Duodenal mucosa (tissue), 2 donors: ENCODE data around the gene TSPAN9.

Source experiments
- H3K27ac ChIP-seq: one replicate; pipeline ENCODE4 v1.7.0; 2013; ENCODE audit warnings: low read depth, low read length
- H3K27me3 ChIP-seq, 2 donors: one replicate each; pipeline ENCODE4 v1.7.0; 2013; ENCODE audit warnings: low read length in 2 of 2, control low read depth in 1 of 2; ENCODE audit not compliant: insufficient read depth in 2 of 2, control insufficient read depth in 1 of 2
- H3K36me3 ChIP-seq, 2 donors: one replicate each; pipeline ENCODE4 v1.7.0; 2013; ENCODE audit warnings: low read length in 2 of 2, control low read depth in 1 of 2; ENCODE audit not compliant: insufficient read depth in 2 of 2, control insufficient read depth in 1 of 2
- H3K4me1 ChIP-seq, 2 donors: one replicate each; pipeline ENCODE4 v1.7.0; 2013; ENCODE audit warnings: low read length in 2 of 2, control low read depth in 1 of 2; ENCODE audit not compliant: insufficient read depth in 2 of 2, control insufficient read depth in 1 of 2
- H3K4me3 ChIP-seq, 2 donors: one replicate each; pipeline ENCODE4 v1.7.0; 2013; ENCODE audit warnings: low read length in 2 of 2, low read depth in 1 of 2
- H3K9ac ChIP-seq, 2 donors: one replicate each; pipeline ENCODE4 v1.7.0; 2013; ENCODE audit warnings: low read length in 2 of 2, low read depth in 1 of 2
- H3K9me3 ChIP-seq, 2 donors: one replicate each; pipeline ENCODE4 v1.7.0; 2013; ENCODE audit warnings: low read length in 2 of 2, control low read depth in 1 of 2; ENCODE audit not compliant: control insufficient read depth in 1 of 2

Gene TSPAN9

GRCh38 chr12:3231399-3231876 is 154.3 kb downstream of the TSPAN9 start:
- no peaks in the 10 kb centered on the region for H3K4me1 ChIP-seq
- no peak overlapping the region for H3K27ac ChIP-seq
- H3K9me3 ChIP-seq = no peaks in the 10 kb centered on the region
- no peaks in the 10 kb centered on the region for H3K36me3 ChIP-seq
- no peaks in the 10 kb centered on the region for H3K27me3 ChIP-seq
- H3K4me3 ChIP-seq = no peak overlapping the region
- H3K9ac ChIP-seq = no peak overlapping the region

DNA sequence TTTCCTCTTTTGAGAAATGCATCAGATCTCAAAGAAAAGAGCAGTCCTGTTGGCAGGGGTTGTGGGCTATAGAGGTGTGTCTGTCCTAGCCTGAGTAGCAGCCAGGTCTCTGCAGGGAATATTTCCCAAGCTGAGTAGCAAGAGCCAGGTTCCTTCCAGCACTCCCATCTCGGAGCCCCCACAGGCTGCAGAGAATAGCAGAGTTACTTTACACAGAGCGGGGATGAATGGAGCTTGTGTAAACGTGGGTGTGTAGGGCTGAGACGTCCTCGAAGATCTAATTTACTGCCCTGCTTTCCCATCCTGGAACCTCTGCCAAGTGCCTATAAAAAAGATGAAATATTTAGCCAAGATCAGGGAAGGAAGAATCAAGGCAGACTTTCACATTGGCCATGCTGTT is 156.6 kb downstream of the TSPAN9 start:
- Histone ChIP-seq H3K4me3 (no peak overlapping the region), H3K9me3 (no peaks in the 10 kb centered on the region), H3K36me3 (no peaks in the 10 kb centered on the region), H3K27me3 (no peaks in the 10 kb centered on the region), H3K4me1 (no peaks in the 10 kb centered on the region), H3K27ac (no peak overlapping the region), H3K9ac (no peak overlapping the region)

DNA sequence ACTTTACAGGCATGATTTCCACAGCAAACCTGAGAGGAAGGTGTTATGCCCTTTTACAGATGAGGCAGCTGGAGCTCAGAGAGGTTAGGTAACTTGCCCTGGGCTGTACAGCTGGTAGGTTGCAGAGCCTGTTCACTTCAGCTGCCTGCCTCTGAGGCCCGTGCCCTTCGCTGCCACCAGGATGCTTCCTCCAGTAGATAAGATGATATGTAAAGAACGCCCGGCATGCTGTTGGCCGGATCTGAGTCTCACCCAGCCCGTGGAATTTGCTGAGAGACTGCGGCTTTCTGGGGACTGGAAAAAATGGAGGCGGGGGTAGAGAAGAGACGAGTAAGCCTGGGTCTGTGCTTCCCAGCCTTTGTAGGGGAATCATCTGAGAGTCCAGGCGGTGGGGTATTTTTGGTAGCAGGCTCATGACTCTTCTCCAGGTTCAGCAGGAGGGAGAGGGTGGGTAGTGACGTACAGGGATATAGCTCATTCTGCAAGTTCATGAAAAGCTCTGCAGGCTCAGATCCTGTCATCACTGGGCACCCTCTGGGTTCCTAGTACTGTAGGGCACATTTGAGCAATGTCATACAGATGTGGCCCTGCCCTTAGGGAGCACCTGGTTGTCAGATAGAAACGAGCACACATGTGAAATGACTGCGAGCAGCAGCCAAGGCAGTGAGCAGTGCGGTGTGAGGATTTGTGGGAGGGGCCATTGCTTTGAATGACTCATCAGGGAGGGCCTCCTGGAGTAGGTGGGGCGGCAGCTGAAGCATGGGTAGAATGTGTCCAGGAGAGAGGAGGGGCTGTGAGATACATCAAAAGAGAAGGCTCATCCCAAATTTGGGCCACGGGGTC is 159.4 kb downstream of the TSPAN9 start:
- Histone ChIP-seq H3K4me3 (no peak overlapping the region), H3K27me3 (no peaks in the 10 kb centered on the region), H3K4me1 (peaks cover 0 to 2% of the 10 kb centered on the region in 2 donors), H3K9me3 (no peaks in the 10 kb centered on the region), H3K36me3 (no peaks in the 10 kb centered on the region), H3K9ac (no peak overlapping the region), H3K27ac (no peak overlapping the region)

- H3K36me3 ChIP-seq = no peaks in the 10 kb centered on the region
- H3K9ac ChIP-seq = no peak overlapping the region
- peaks cover 0 to 7% of the 10 kb centered on the region in 2 donors for H3K4me1 ChIP-seq
- H3K4me3 ChIP-seq = no peak overlapping the region
- no peak overlapping the region for H3K27ac ChIP-seq
- no peaks in the 10 kb centered on the region for H3K27me3 ChIP-seq
- H3K9me3 ChIP-seq = no peaks in the 10 kb centered on the region
Measured at GRCh38 chr12:3238196-3238595, 161.0 kb downstream of the TSPAN9 start.

DNA sequence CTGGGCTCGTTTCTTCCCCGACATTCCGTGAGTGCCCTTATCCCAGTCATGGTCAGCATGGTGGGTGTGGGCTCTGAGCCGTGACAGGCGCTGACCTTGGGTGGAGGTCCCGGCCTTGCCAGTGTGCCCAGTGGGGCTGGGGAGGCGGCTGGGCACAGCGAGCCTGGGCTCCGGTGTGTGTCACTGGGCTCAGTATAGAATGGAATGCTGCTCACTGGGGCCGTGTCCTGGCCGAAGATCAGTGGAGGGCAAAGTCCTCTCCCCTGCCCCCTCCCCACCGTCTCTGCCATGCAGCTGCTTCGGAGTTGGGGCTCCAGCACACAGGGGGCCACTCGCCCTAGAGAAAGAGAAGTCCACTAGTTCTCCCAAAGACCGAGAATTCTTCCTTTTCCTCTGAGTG is 164.4 kb downstream of the TSPAN9 start:
- H3K9me3 ChIP-seq = no peaks in the 10 kb centered on the region
- no peak overlapping the region for H3K27ac ChIP-seq

DNA sequence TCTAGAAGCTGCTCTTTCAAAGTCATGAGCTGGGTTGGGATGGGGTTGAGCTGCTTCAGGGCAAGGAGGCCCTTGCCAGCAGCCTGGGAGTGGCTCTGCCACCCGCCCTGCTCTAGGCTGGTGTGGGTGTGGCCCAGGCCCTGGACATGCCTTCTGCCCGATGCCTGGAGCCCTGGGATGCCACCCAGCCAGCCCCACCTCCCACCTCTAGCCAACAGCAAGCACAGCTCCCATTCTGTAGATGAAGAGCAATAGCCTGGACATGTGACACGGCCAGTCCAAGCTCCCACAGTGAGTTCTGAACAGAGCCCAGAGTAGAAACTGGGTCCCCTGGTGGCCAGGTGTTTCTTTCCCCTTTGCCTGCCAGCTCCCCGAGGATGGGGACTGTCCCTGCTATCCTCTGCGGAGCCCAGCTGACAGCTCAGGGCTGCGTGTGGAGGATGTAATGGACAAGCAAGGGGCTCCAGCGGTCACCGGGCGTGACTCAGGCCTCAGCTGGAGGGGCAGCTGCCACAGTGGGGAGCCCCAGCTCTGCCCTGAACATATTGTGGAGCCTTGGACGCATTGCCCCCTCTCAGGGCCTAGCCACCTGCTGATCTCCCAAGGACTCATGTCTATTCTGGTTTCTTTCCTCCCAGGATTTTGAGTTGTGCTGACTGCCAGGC is 165.2 kb downstream of the TSPAN9 start:
- Histone ChIP-seq H3K27me3 (no peaks in the 10 kb centered on the region), H3K9me3 (no peaks in the 10 kb centered on the region), H3K36me3 (no peaks in the 10 kb centered on the region), H3K9ac (no peak overlapping the region), H3K27ac (no peak overlapping the region), H3K4me3 (no peak overlapping the region), H3K4me1 (peaks cover 0 to 7% of the 10 kb centered on the region in 2 donors)

More for the DNA sequence above, 164.4 kb downstream of the TSPAN9 start:
- H3K36me3 ChIP-seq = no peaks in the 10 kb centered on the region
- no peaks in the 10 kb centered on the region for H3K27me3 ChIP-seq
- peaks cover 0 to 7% of the 10 kb centered on the region in 2 donors for H3K4me1 ChIP-seq
- no peak overlapping the region for H3K4me3 ChIP-seq
- H3K9ac ChIP-seq = no peak overlapping the region

- H3K4me1 ChIP-seq = peaks cover 0 to 7% of the 10 kb centered on the region in 2 donors
- no peaks in the 10 kb centered on the region for H3K36me3 ChIP-seq
- no peaks in the 10 kb centered on the region for H3K27me3 ChIP-seq
- H3K9ac ChIP-seq = no peak overlapping the region
- no peaks in the 10 kb centered on the region for H3K9me3 ChIP-seq
- H3K4me3 ChIP-seq = no peak overlapping the region
- H3K27ac ChIP-seq = no peak overlapping the region
Measured at GRCh38 chr12:3243376-3244084, 166.4 kb downstream of the TSPAN9 start.

DNA sequence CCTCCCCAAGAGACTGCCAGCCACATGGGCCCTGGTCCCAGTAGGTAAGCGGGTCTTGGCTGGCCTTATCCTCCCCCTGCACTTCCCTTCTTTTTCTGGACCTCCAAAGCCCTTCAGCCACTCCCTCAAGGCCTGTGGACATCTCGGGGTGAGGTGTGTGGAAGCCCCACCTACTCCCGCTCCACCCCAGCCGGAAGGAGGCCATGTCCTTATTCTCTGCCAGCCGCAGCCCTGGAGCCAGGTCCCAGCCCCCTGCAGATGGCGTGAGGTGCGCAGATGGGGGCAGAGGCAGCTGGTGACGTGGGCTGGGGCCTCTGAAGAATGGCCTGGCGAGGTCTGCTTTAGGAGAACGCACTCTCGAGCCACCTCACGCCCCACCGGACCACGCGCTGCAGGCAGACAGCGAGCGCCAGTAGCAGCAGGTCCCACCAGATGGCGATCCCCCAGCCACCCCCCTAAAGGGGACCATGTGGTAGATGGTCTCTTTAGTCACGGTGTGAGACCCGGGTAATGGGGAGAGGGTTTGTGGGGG is 167.1 kb downstream of the TSPAN9 start:
- Histone ChIP-seq H3K27ac (no peak overlapping the region), H3K27me3 (no peaks in the 10 kb centered on the region), H3K36me3 (no peaks in the 10 kb centered on the region), H3K4me1 (peaks cover 0 to 7% of the 10 kb centered on the region in 2 donors), H3K9ac (no peak overlapping the region), H3K9me3 (no peaks in the 10 kb centered on the region), H3K4me3 (no peak overlapping the region)

GRCh38 chr12:3246253-3246652 is 169.1 kb downstream of the TSPAN9 start:
- no peaks in the 10 kb centered on the region for H3K27me3 ChIP-seq
- no peak overlapping the region for H3K4me3 ChIP-seq
- H3K4me1 ChIP-seq = peaks cover 0 to 7% of the 10 kb centered on the region in 2 donors
- H3K27ac ChIP-seq = no peak overlapping the region
- H3K9ac ChIP-seq = no peak overlapping the region
- H3K36me3 ChIP-seq = no peaks in the 10 kb centered on the region
- no peaks in the 10 kb centered on the region for H3K9me3 ChIP-seq

GRCh38 chr12:3247077-3247476 is 169.9 kb downstream of the TSPAN9 start:
- Histone ChIP-seq H3K27me3 (no peaks in the 10 kb centered on the region), H3K4me3 (no peak overlapping the region), H3K9ac (no peak overlapping the region), H3K36me3 (no peaks in the 10 kb centered on the region), H3K9me3 (no peaks in the 10 kb centered on the region), H3K4me1 (no peaks in the 10 kb centered on the region), H3K27ac (no peak overlapping the region)
